Measurements from ENCODE around the gene ITCH.
"Not testable (repeated sequence)": the region's sequence is repeated elsewhere in the genome, so short reads cannot be mapped to it uniquely, and the experiment has no call there.

The ITCH gene

GRCh38 chr20:34363062-34363464 lies at the start of gene ITCH:
Gene ITCH (plus strand): TSS chr20:34363273. CDS start chr20:34393812, 30,539 bp downstream.
- peak; percentile 92 to 93 for DNase-seq

GRCh38 chr20:34315236-34315635 lies 47.8 kb upstream of the ITCH start:
- no peak for DNase-seq

- DNase-seq: no peak
Measured at GRCh38 chr20:34316196-34316814, 46.8 kb upstream of the ITCH start.

GRCh38 chr20:34318609-34319443 lies 44.2 kb upstream of the ITCH start:
- no peak for DNase-seq

- no peak for DNase-seq
Measured at GRCh38 chr20:34320861-34321260, 42.2 kb upstream of the ITCH start.

- no peak for DNase-seq
Measured at GRCh38 chr20:34322267-34323105, 40.6 kb upstream of the ITCH start.

GRCh38 chr20:34324541-34324940 lies 38.5 kb upstream of the ITCH start:
- no peak for DNase-seq

- not testable (repeated sequence) for DNase-seq
Measured at GRCh38 chr20:34328207-34328606, 34.9 kb upstream of the ITCH start.

- no peak for DNase-seq
Measured at GRCh38 chr20:34328928-34329677, 34.0 kb upstream of the ITCH start.

- not testable (repeated sequence) for DNase-seq
Measured at GRCh38 chr20:34330861-34331544, 32.1 kb upstream of the ITCH start.

- DNase-seq: no peak
Measured at GRCh38 chr20:34331838-34332237, 31.2 kb upstream of the ITCH start.

GRCh38 chr20:34332262-34332920 lies 30.7 kb upstream of the ITCH start:
- no peak for DNase-seq

GRCh38 chr20:34333786-34334185 lies 29.3 kb upstream of the ITCH start:
- DNase-seq: no peak

GRCh38 chr20:34334654-34335407 lies 28.2 kb upstream of the ITCH start:
- DNase-seq: no peak

- no peak for DNase-seq
Measured at GRCh38 chr20:34337544-34337943, 25.5 kb upstream of the ITCH start.

- peak in 1 of 2 donors; percentile 19 for DNase-seq
Measured at GRCh38 chr20:34337982-34338726, 24.9 kb upstream of the ITCH start.

GRCh38 chr20:34340726-34341125 lies 22.3 kb upstream of the ITCH start:
- DNase-seq: not testable (repeated sequence)

- DNase-seq: not testable (repeated sequence)
Measured at GRCh38 chr20:34341199-34341598, 21.9 kb upstream of the ITCH start.

- no peak for DNase-seq
Measured at GRCh38 chr20:34343458-34344211, 19.4 kb upstream of the ITCH start.
